ENCODE results near the gene KLHL3. TPM values are rescaled to one million over a fixed set of nuclear protein-coding genes. Genes with fewer than 3 reads are reported as not detected.

Gene KLHL3
- total RNA-seq, 1 donor from 2014 or later: 1.2 TPM

GRCh38 chr5:137630216-137630971 lies 105.5 kb downstream of the KLHL3 start:
- H3K4me3 Mint-ChIP-seq: no peak overlapping the region
- no peaks in the 10 kb centered on the region for H3K36me3 Mint-ChIP-seq (ENCODE audit: low read depth)
- H3K27me3 Mint-ChIP-seq (ENCODE audit: insufficient read depth): no peaks in the 10 kb centered on the region
- DNase-seq (ENCODE audit: low spot score): no peak
- intact Hi-C loops (cut with micrococcal nuclease): no loop called here
- H3K4me1 Mint-ChIP-seq (ENCODE audit: low read depth): no peaks in the 10 kb centered on the region
- no peaks in the 10 kb centered on the region for H3K9me3 Mint-ChIP-seq
- no peak overlapping the region for H3K27ac Mint-ChIP-seq

GRCh38 chr5:137629646-137630045 lies 106.2 kb downstream of the KLHL3 start:
- H3K36me3 Mint-ChIP-seq (ENCODE audit: low read depth): no peaks in the 10 kb centered on the region
- H3K4me3 Mint-ChIP-seq: no peak overlapping the region
- H3K27me3 Mint-ChIP-seq (ENCODE audit: insufficient read depth): no peaks in the 10 kb centered on the region
- DNase-seq (ENCODE audit: low spot score): no peak
- intact Hi-C loops (cut with micrococcal nuclease): loop anchor here (1.0 kb wide), 4 partner anchors 31 to 504 kb away; no protein-coding TSS in a partner anchor
- no peaks in the 10 kb centered on the region for H3K4me1 Mint-ChIP-seq (ENCODE audit: low read depth)
- no peaks in the 10 kb centered on the region for H3K9me3 Mint-ChIP-seq
- no peak overlapping the region for H3K27ac Mint-ChIP-seq

- Mint-ChIP-seq H3K4me1 (ENCODE audit: low read depth) (no peaks in the 10 kb centered on the region), H3K27ac (no peak overlapping the region), H3K9me3 (no peaks in the 10 kb centered on the region), H3K36me3 (ENCODE audit: low read depth) (no peaks in the 10 kb centered on the region), H3K27me3 (ENCODE audit: insufficient read depth) (peaks cover under 1% of the 10 kb centered on the region), H3K4me3 (no peak overlapping the region)
- DNase-seq (ENCODE audit: low spot score): no peak
- intact Hi-C loops (cut with micrococcal nuclease): no loop called here
Measured at GRCh38 chr5:137627706-137628105, 108.2 kb downstream of the KLHL3 start.

DNA sequence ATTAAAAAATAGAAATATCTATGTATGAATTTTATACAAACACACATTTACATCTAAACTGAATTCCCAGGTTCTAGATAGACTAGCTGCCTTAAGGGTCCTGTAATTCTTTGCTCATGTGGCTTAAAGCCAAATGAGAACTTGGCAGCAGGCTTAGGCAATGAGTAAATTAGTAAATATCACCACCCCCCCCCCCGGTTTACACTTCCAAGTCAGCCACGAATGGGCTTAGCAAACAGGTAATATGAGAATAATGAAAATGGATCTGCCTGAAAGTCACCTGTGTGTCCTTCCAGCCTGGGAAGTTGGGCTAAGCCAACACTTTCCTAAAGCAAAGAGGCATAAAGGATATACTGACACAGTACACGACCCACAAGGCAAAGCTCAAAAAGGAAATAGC lies 108.6 kb downstream of the KLHL3 start:
- no peak overlapping the region for H3K27ac Mint-ChIP-seq
- peaks cover 1% of the 10 kb centered on the region for H3K27me3 Mint-ChIP-seq (ENCODE audit: insufficient read depth)
- DNase-seq (ENCODE audit: low spot score): no peak
- intact Hi-C loops (cut with micrococcal nuclease): no loop called here
- H3K36me3 Mint-ChIP-seq (ENCODE audit: low read depth): no peaks in the 10 kb centered on the region
- no peaks in the 10 kb centered on the region for H3K9me3 Mint-ChIP-seq
- no peak overlapping the region for H3K4me3 Mint-ChIP-seq
- H3K4me1 Mint-ChIP-seq (ENCODE audit: low read depth): no peaks in the 10 kb centered on the region

DNA sequence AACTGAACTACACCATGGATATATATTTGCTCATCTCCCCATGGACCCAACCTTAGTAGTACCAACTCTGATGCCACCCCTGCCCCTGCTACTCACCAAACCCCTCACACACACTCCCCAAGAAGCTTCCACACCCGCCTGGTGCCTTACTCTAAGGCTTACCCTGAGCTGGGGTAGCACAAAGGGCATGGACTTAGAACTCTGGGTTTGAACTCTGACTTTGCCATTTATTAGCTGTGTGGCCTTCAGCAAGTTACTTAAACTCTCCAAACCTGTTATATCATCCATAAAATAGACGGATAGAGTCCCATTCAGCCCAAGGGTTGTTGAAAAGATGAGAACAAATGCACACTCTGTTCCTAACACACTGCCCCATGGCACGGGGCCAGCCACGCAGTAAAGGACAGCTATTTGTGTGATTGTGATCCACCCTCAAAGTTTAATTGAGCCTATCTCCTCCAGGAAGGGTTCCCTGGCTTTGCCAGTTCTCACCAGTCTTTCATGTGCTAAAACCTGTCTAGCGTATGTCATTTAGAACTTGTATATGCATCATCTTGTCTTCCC lies 111.0 kb downstream of the KLHL3 start:
- Mint-ChIP-seq H3K4me3 (no peak overlapping the region), H3K4me1 (ENCODE audit: low read depth) (no peaks in the 10 kb centered on the region), H3K27ac (no peak overlapping the region), H3K27me3 (ENCODE audit: insufficient read depth) (peaks cover 1% of the 10 kb centered on the region), H3K36me3 (ENCODE audit: low read depth) (no peaks in the 10 kb centered on the region), H3K9me3 (no peaks in the 10 kb centered on the region)
- no peak for DNase-seq (ENCODE audit: low spot score)
- intact Hi-C loops (cut with micrococcal nuclease): no loop called here

DNA sequence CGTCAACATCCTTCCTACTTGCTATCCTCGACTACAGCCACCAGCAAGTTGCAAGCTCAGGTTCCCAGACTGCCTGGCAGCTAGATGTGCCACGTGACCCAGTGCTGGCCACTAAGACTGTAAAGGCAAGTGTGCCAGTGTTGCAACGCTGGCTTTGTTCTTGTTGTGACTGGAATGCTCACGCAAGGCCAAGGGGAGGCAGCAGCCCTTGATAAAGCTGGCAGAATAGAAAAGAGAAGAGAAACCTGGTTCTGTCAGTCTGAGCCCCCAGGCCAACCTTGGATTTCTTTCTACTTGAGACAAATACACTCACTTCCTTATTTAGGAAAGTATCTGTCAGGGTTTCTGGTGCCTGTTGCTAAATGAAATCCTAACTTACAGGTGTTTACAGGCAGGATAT lies 113.0 kb downstream of the KLHL3 start:
- no peaks in the 10 kb centered on the region for H3K4me1 Mint-ChIP-seq (ENCODE audit: low read depth)

GRCh38 chr5:137621861-137622823 lies 113.7 kb downstream of the KLHL3 start:
- Mint-ChIP-seq H3K4me3 (no peak overlapping the region), H3K36me3 (ENCODE audit: low read depth) (no peaks in the 10 kb centered on the region), H3K4me1 (ENCODE audit: low read depth) (no peaks in the 10 kb centered on the region), H3K27ac (no peak overlapping the region), H3K27me3 (ENCODE audit: insufficient read depth) (peaks cover 1% of the 10 kb centered on the region), H3K9me3 (no peaks in the 10 kb centered on the region)
- intact Hi-C loops (cut with micrococcal nuclease): no loop called here
- DNase-seq (ENCODE audit: low spot score): no peak

More for the DNA sequence above, 113.0 kb downstream of the KLHL3 start:
- Mint-ChIP-seq H3K9me3 (no peaks in the 10 kb centered on the region), H3K36me3 (ENCODE audit: low read depth) (no peaks in the 10 kb centered on the region), H3K27ac (no peak overlapping the region), H3K4me3 (no peak overlapping the region), H3K27me3 (ENCODE audit: insufficient read depth) (peaks cover 1% of the 10 kb centered on the region)
- no peak for DNase-seq (ENCODE audit: low spot score)
- intact Hi-C loops (cut with micrococcal nuclease): no loop called here

- intact Hi-C loops (cut with micrococcal nuclease): no loop called here
- no peaks in the 10 kb centered on the region for H3K9me3 Mint-ChIP-seq
- H3K27ac Mint-ChIP-seq: no peak overlapping the region
- DNase-seq (ENCODE audit: low spot score): no peak
- H3K4me1 Mint-ChIP-seq (ENCODE audit: low read depth): no peaks in the 10 kb centered on the region
- H3K36me3 Mint-ChIP-seq (ENCODE audit: low read depth): no peaks in the 10 kb centered on the region
- H3K27me3 Mint-ChIP-seq (ENCODE audit: insufficient read depth): peaks cover 1% of the 10 kb centered on the region
- H3K4me3 Mint-ChIP-seq: no peak overlapping the region
Measured at GRCh38 chr5:137621306-137621705, 114.6 kb downstream of the KLHL3 start.

GRCh38 chr5:137619191-137619870 lies 116.6 kb downstream of the KLHL3 start:
- no peaks in the 10 kb centered on the region for H3K4me1 Mint-ChIP-seq (ENCODE audit: low read depth)
- intact Hi-C loops (cut with micrococcal nuclease): no loop called here
- H3K27me3 Mint-ChIP-seq (ENCODE audit: insufficient read depth): peaks cover 1% of the 10 kb centered on the region
- no peaks in the 10 kb centered on the region for H3K36me3 Mint-ChIP-seq (ENCODE audit: low read depth)
- H3K27ac Mint-ChIP-seq: no peak overlapping the region
- DNase-seq (ENCODE audit: low spot score): no peak
- no peaks in the 10 kb centered on the region for H3K9me3 Mint-ChIP-seq
- H3K4me3 Mint-ChIP-seq: no peak overlapping the region

DNA sequence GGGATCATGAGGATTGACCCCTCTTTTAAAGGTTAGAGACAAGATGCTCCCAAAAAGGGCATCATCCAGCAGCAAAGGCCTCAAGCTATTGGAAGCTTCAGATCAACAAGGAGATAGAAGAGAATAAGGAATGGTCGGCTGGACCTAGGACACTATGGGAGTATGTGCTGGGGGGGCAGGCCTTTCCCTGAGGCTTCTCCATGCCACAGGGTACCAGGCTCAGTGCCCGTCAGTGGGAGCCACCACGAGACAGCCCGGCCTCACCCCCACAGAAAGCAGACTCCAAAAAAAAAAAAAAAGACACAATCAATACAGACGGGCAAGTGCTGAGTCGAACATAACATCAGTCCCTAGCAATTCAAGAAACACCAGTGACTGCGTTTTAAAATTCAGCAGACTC lies 117.4 kb downstream of the KLHL3 start:
- no peaks in the 10 kb centered on the region for H3K36me3 Mint-ChIP-seq (ENCODE audit: low read depth)
- DNase-seq (ENCODE audit: low spot score): no peak
- no peak overlapping the region for H3K27ac Mint-ChIP-seq
- intact Hi-C loops (cut with micrococcal nuclease): no loop called here
- no peaks in the 10 kb centered on the region for H3K9me3 Mint-ChIP-seq
- H3K4me3 Mint-ChIP-seq: no peak overlapping the region
- peaks cover 1% of the 10 kb centered on the region for H3K27me3 Mint-ChIP-seq (ENCODE audit: insufficient read depth)
- no peaks in the 10 kb centered on the region for H3K4me1 Mint-ChIP-seq (ENCODE audit: low read depth)

DNA sequence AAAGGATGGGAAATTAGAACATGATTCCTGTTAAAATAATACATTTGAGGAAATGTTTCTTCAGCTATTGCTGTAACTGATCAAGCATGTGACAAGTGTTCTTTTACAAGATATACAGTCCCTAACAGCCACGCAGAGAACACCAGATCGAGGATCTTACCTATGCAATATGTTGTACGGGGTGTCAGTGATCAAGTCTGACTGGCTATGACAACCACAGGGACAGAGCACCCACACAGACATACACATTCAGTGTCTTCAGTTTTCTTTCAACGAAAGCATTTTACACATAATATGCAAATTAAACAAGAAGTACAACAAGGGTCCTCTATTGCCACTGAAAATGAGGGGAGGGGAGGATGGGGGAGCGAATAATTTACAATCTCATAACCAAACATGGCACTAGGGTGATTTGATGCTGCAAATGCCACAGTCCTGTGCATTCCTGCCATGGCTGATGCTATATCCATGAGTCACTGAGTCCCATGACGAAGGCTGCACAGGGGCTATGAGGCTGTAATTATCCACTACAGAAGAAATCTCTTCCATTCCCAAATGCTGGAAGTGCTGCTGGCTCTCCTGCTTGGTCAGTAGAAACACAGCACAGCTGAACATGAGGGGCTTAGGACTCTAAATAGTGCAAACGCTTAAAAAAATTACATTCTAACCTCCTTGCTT lies 118.2 kb downstream of the KLHL3 start:
- H3K36me3 Mint-ChIP-seq (ENCODE audit: low read depth): no peaks in the 10 kb centered on the region
- peaks cover under 1% of the 10 kb centered on the region for H3K27me3 Mint-ChIP-seq (ENCODE audit: insufficient read depth)
- intact Hi-C loops (cut with micrococcal nuclease): no loop called here
- H3K9me3 Mint-ChIP-seq: no peaks in the 10 kb centered on the region
- DNase-seq (ENCODE audit: low spot score): no peak
- no peaks in the 10 kb centered on the region for H3K4me1 Mint-ChIP-seq (ENCODE audit: low read depth)
- no peak overlapping the region for H3K27ac Mint-ChIP-seq
- no peak overlapping the region for H3K4me3 Mint-ChIP-seq

DNA sequence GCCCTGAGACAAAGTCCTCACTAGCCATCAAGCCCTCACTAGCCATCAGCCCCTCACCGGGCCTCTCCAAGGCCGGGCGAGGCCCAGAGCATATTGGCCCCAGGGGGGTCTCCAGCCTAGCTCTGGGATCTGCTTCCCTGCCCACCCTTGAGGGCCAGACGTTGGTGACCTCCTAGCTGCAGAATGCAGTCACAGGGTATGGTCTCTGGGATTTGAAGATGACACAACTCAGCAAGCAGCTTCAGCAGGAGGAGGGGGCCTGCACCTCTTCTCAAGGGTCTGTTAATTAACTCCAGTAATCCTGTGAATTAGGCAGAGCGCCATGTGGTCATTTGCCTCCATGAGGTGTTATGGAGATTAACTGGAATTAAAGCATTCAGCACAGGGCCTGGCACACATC lies 119.8 kb downstream of the KLHL3 start:
- Mint-ChIP-seq H3K9me3 (no peaks in the 10 kb centered on the region), H3K4me3 (no peak overlapping the region), H3K27ac (no peak overlapping the region), H3K27me3 (ENCODE audit: insufficient read depth) (no peaks in the 10 kb centered on the region), H3K36me3 (ENCODE audit: low read depth) (no peaks in the 10 kb centered on the region), H3K4me1 (ENCODE audit: low read depth) (no peaks in the 10 kb centered on the region)
- intact Hi-C loops (cut with micrococcal nuclease): no loop called here
- no peak for DNase-seq (ENCODE audit: low spot score)
